Stimulated activated CD4-positive, alpha-beta T cell treated with anti-CD3 and anti-CD28 coated beads, TNF-alpha, amount 100 ng/mL, for 1 hour (primary cell): ENCODE measurements around the gene PPP1R13B.
"Not testable (repeated sequence)": the region's sequence is repeated elsewhere in the genome, so short reads cannot be mapped to it uniquely, and the experiment has no call there.

Source experiments
- DNase-seq, 3 donors: peaks; one replicate each; pipeline ENCODE4 v3.0.0-alpha.2; 2020; ENCODE audit warnings: low read depth in 3 of 3, low spot score in 1 of 3

Gene PPP1R13B

DNA sequence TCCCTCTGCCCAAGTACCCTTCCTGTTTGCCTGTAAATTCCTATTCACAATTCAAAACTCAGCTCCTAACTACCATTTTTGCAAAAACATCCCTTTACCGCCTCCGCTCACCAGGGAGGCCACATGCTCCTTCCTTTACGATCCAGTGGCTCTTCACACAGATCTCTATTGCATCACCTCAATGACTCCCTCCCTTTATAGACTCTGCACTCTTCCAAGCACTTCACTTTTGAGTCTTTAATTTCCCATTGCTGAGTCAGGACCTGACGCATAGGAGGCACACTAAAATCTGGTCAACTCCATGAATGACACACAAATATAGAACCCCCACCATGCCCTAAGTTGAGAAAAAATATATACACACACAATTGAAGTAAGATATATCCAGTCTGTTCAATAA lies 45.9 kb downstream of the PPP1R13B start:
- DNase-seq, result no peak

GRCh38 chr14:103793192-103793591 lies 54.2 kb downstream of the PPP1R13B start:
- DNase-seq, result not testable (repeated sequence)

DNA sequence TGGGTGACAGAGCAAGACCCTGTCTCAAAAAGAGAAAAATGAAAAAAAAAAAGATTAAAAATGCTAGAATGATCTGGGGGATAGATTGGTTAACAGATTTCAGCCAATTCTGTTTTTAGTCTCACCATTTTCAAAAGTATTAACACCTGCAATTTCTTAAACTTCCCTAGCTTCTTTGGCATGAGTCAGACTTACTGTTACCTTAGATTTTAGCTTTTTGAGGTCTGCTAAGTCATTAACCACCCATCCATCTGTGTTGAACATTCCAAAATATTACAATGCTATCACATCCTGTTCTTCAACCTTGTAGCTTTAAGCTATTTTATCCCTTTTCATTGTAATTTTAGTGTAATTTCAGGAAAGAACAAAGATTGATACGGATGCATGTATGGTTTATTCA lies 59.3 kb downstream of the PPP1R13B start:
- no peak for DNase-seq

DNA sequence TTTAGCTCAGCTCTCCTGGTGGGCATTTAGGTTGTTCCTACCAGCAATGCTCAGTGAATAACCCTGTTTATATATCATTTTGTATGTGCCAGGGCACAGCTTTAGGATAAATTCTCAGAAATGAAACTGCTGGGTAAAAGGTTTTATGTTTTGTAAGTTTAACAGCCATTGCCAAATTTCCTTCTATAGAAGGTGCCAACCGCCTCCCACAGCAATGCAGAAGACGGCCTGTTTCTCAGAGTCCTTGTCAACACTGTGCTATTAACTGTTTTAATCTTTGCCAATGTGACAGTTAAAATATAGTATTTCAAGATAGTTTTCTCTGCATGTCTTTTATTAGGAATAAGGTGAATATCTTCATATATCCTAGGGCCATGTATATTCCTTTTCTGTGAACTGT lies 65.0 kb downstream of the PPP1R13B start:
- DNase-seq, result no peak

DNA sequence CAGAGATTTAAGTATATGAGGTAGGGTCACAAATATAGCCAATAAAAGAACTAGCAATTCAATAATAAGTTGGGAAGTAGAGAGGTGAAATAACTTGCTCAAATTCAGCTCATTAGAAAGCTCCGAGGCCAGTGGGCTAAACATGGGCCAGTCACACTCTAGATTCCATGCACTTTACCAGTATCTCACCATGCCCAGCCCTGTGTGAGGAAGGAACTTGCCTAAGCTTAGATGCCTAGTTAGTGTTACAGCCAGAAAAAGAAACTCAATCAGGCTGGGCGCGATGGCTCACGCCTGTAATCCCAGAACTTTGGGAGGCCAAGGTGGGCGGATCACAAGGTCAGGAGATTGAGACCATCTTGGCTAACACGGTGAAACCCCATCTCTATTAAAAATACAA lies 71.1 kb downstream of the PPP1R13B start:
- not testable (repeated sequence) for DNase-seq

DNA sequence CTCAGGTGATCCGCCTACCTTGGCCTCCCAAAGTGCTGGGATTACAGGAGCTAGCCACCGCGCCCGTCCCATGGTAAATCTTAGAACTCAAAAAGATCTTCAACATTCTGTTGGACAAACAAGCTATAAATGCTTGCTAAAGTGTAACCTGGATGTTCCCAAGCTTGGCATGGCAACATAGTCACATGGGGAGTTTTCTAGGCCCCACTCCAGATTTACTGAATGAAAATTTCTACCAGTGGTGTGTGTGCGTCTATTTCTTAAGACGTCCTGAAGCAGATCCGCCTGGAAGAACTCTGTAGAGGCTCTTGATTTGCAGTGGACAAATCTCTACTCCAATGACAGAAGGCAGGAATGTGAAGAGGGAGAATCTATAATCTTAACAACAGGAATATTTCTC lies 71.9 kb downstream of the PPP1R13B start:
- DNase-seq, result no peak

DNA sequence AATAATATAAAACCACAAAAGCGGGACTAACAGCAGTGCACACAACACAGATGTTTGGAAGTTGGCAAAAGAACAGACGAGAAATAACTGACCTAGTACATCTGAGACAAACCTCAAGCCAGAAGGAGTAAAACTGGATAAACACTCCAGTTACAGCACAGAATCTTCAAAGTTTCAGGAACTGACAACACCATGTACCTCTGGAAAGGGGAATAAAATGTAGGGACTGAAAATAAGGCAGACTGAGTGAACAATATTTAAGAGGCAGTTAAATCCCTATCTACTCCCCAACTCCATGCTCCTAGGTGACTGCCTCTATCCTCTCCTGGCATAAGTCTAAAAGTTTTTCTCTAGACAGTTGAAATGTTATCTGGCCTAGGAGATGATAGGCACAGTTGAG lies 73.9 kb downstream of the PPP1R13B start:
- DNase-seq, result no peak

DNA sequence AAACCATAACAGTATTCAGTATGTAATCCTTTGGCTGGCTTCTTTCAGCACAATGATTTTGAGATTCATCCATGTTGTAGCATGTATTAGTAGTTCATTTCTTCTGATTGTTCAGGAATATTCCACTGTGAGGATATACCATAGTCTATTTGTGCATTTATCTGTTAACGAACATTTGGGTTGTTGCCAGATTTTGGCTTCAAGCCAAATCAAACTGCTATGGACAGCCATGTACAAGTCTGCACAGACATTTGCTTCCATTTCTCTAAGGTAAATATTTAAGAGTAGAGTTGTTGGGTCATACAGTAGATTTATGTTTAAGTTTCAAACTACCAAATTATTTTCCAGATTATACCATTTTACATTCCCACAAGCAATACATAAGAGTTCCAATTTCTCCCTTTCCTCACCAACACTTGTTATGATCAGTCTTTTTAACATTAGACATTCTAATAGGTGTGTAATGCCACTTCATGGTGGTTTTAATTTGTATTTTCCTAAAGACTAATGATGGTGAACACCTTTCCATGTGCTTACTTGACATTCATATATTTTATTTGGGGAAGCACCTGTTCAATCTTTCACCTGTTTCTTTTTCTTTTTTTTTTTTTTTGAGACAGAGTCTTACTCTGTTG lies 75.2 kb downstream of the PPP1R13B start:
- no peak for DNase-seq

DNA sequence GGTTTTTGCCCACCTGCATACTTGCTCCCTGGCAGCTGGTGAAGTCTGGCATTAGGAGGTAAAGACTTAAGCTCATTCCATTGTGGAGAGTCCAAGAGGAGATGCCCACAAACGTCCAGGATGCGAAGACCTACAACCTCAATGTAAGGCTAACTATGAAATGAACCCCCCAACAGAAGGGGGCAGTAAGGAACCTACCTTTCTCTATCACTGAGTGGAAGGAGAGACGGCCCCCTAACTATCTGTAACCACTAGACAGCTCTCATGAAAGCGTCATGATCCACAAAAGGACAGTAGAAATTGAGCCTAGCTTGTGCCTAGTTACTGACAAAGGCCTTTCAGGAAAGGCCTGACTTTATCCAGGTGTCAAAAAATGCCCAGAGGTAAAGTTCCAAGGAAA lies 76.5 kb downstream of the PPP1R13B start:
- no peak for DNase-seq

DNA sequence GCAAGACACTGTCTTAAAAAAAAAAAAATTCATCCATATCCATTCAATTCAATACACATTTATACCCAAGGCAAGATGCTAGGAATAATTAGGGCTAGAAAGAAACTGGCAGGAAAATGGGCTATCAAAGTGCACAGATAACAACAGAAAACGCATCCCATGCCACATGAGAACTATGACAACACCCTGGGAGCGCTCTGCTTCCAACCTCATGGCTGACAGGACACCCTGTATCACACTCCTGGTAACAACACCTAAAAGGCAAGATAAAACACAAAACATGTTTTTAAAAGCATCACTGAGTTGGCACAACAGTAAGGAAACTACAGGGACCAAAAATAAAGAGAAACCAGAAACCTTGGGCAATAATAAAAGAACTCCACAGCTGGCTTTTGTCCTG lies 76.9 kb downstream of the PPP1R13B start:
- no peak for DNase-seq

- no peak for DNase-seq
These were observed 80.0 kb downstream of the PPP1R13B start for GRCh38 chr14:103767336-103767894.

GRCh38 chr14:103765526-103765925 lies 81.8 kb downstream of the PPP1R13B start:
- DNase-seq, result no peak

DNA sequence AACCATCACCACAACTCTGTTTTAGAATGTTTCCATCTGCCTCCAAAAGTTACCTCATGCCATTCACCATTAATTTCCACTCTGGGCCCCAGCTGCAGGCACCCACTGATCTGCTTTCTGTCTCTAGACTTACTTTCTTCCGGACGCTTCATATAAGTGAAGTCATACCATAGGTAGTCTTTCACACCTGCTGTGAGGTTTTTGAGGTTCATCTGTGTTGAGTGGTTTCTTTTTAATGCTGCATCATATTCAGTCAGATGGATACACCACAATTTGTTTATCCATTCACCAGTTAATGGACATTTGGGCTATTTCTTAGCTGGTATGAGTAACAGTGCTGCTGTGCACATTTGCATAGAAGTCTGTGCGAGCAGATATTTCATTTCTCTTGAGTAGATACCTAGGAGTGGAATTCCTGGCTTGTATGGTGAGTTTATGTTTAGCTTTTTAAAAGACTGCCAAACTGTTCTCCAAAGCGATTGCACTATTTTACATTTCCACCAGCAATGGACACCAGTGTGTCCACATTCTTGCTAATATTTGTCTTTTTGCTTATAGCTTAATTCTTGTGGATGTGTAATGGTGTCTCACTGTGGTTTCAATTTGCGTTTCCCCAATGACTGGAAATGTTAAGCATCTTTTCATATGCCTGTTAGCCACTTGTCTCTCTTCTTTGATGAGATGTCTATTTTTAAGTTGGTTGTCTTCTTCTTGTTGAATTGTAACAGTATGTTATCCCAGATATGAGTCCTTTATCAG lies 83.5 kb downstream of the PPP1R13B start:
- DNase-seq, result no peak

GRCh38 chr14:103762541-103762940 lies 84.8 kb downstream of the PPP1R13B start:
- no peak for DNase-seq

- no peak for DNase-seq
These were observed 85.3 kb downstream of the PPP1R13B start for GRCh38 chr14:103762036-103762435.

DNA sequence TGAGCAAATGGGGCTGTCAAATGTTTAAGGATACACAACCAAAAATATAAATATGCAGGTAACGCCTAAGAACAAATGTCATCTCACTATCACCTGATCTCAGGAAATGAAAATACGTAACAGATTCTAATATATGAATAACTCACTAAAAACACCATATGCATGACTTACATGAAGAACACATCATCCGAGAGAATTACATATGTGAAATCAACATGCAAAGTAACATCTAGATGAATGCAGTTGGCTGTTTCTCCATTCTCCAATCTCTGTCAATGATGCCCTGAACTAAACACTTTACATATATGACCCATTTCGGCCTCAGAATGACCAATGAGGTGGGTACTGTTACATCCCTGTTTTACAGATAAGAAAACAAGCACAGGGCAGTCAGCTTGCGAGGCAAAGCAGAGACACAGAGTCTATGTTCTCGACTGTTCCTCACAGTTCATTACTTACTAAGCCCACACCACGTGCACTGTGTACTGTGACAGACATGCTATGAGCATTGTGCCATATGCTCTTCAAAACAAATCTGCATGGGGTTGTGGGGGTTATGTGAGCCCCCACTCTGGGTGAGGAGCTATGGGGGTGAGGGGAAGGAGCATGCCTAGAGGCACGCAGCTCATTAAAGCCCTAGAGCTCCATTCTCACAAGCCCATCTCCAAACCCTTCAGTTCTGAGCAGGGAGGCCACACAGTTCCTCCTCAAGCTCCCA lies 89.2 kb downstream of the PPP1R13B start:
- DNase-seq, result no peak

- no peak for DNase-seq
These were observed 92.3 kb downstream of the PPP1R13B start for GRCh38 chr14:103755060-103755459.

DNA sequence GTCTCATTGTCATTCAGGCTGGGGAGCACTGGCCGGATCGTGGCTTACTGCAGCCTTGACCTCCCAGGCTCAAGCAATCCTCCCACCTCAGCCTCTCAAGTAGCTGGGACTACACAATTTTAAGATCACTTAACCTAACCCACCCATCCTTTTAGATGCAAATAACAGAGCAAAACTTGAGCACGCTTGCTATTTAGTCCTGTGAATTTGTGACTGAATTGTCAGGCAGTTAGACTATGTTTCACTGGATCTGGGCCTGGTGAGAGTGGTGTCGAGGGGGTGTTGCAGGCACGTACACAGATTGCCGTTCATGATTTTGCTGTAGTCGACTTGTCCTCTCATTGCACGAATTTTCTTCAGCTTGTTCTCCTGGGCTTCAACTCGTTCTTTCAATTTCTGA lies 93.6 kb downstream of the PPP1R13B start:
- DNase-seq, result no peak

DNA sequence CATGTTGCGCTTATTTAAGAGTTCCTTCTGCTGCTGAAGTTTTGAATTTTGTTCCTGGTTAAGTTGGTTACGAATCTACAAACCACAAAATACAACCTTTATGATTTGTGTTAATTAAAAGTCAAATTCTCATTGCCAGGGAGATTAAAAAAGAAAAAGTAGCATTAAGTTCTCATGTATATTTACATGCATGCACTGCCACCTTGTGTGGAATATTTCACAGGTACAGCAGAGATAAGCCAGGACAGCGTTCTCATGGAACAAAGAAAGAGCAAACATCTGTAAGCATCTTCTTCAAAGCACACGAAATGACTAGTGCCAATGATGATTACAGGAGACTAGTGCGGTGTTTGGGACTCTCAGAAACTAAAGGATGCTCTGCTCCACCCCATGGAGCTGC lies 97.5 kb downstream of the PPP1R13B start:
- DNase-seq, result no peak

GRCh38 chr14:103749452-103749851 lies 97.9 kb downstream of the PPP1R13B start:
- DNase-seq, result no peak

GRCh38 chr14:103748534-103748857 lies 98.9 kb downstream of the PPP1R13B start:
- DNase-seq, result peak; percentile 3 to 10 (median 9)

- DNase-seq, result no peak
These were observed 100.7 kb downstream of the PPP1R13B start for GRCh38 chr14:103746701-103747100.
